K562 (cell line): ENCODE measurements around the gene RARRES2. TPM values are rescaled to one million over a fixed set of nuclear protein-coding genes. Genes with fewer than 3 reads are reported as not detected.

Experiments used
- ATAC-seq: fragments of 200-7000 bp; cut with Tn5 transposase; 3 replicates; pipeline ENCODE4 v1.9.1; 2020; ENCODE audit warnings: moderate library complexity
- BruUV-seq: library from RNA; stranded (reverse); fragments of 400-500 nt; replicated peaks from 2 replicates; lab custom pipeline; 2021; lab: Mats Ljungman, UMichigan
- CTCF ChIA-PET: fragments of 300-600 bp; formaldehyde crosslinking; extraction: SDS; loops from one replicate; lab custom pipeline; 2021; ENCODE audit warnings: low intra/inter-chr PET ratio; lab: Yijun Ruan, JAX
- POLR2A ChIA-PET: fragments of 300-600, 350-650 bp; sonication (Branson Sonifier 250); formaldehyde crosslinking; extraction: SDS; loops from one replicate; lab custom pipeline; 2021; ENCODE audit warnings: antibody characterized with exemption, inconsistent platforms; lab: Yijun Ruan, JAX
- DNase-seq, 4 experiments: peaks; one replicate each; pipeline versions ENCODE4 v3.0.0 to v3.0.0-alpha.2; 2011 to 2018; ENCODE audit warnings: low spot score in 3 of 4, mixed read lengths in 3 of 4; ENCODE audit errors: extremely low read depth in 1 of 4
- FAIRE-seq: peaks from 2 replicates; lab custom pipeline; 2011; peaks lifted over from hg19 to GRCh38; lab: Jason Lieb, UNC
- H2AFZ ChIP-seq: 2 replicates; pipeline ENCODE4 v1.6.0; 2011; ENCODE audit warnings: low read depth, low read length, control low read depth, inconsistent platforms
- H3K27ac ChIP-seq: fragments of 200-600 bp; 3 replicates; pipeline ENCODE4 v1.8.0; 2011; ENCODE audit warnings: low read depth, mild to moderate bottlenecking, control low read depth, inconsistent platforms, low read length, moderate library complexity, mixed read lengths; ENCODE audit errors: extremely low read depth
- H3K27me3 ChIP-seq, 2 experiments: fragments of 300-600 bp in 1 of 2; 2 replicates in 1 of 2; 3 replicates in 1 of 2; pipeline versions ENCODE4 v1.6.0 to v1.8.0; 2011; ENCODE audit warnings: inconsistent platforms in 2 of 2, low read length in 2 of 2, mild to moderate bottlenecking in 1 of 2, mixed read lengths in 1 of 2, moderate library complexity in 1 of 2; ENCODE audit not compliant: control insufficient read depth in 2 of 2, insufficient read depth in 2 of 2
- H3K36me3 ChIP-seq: fragments of 300-600 bp; 3 replicates; pipeline ENCODE4 v1.8.0; 2011; ENCODE audit warnings: mild to moderate bottlenecking, low read length, inconsistent platforms; ENCODE audit not compliant: control insufficient read depth, insufficient read depth
- H3K4me1 ChIP-seq, 2 experiments: fragments of 200-600 bp in 1 of 2; replicated peaks in 1 of 2; 2 replicates in 1 of 2; 3 replicates in 1 of 2; pipeline versions ENCODE4 v1.5.1 to v1.8.0; 2011; ENCODE audit warnings: inconsistent platforms in 2 of 2, low read length in 2 of 2, mild to moderate bottlenecking in 1 of 2, mixed read lengths in 1 of 2, moderate library complexity in 1 of 2; ENCODE audit not compliant: control insufficient read depth in 2 of 2, insufficient read depth in 2 of 2
- H3K4me2 ChIP-seq: 2 replicates; pipeline ENCODE4 v1.6.1; 2011; ENCODE audit warnings: low read length, control low read depth, inconsistent platforms, mixed read lengths; ENCODE audit not compliant: insufficient read depth
- H3K4me3 ChIP-seq: fragments of 200-600 bp; sonication (generic), shearing (Covaris generic); 2 replicates; pipeline ENCODE4 v1.5.1; 2016; ENCODE audit warnings: control low read depth, inconsistent platforms
- H3K79me2 ChIP-seq: fragments of 200-600 bp; 3 replicates; pipeline ENCODE4 v1.8.0; 2011; ENCODE audit warnings: low read length, inconsistent platforms; ENCODE audit not compliant: control insufficient read depth, insufficient read depth
- H3K9ac ChIP-seq, 2 experiments: 2 replicates each; pipeline versions ENCODE4 v1.6.0 to v1.6.1; 2011; ENCODE audit warnings: low read depth in 2 of 2, low read length in 2 of 2, control low read depth in 1 of 2, inconsistent platforms in 1 of 2, mild to moderate bottlenecking in 1 of 2, mixed read lengths in 1 of 2; ENCODE audit not compliant: insufficient read depth in 1 of 2
- H3K9me1 ChIP-seq: one replicate; pipeline ENCODE4 v1.6.0; 2011; ENCODE audit warnings: inconsistent platforms, mild to moderate bottlenecking, low read length, moderate library complexity; ENCODE audit not compliant: control insufficient read depth, insufficient read depth
- H3K9me3 ChIP-seq: replicated peaks from 2 replicates; pipeline ENCODE4 v1.5.1; 2011; ENCODE audit warnings: low read depth, low read length, inconsistent platforms; ENCODE audit not compliant: control insufficient read depth, insufficient read depth
- H4K20me1 ChIP-seq: replicated peaks from 2 replicates; pipeline ENCODE4 v1.6.1; 2011; ENCODE audit warnings: low read length, inconsistent platforms, mixed read lengths; ENCODE audit not compliant: control insufficient read depth, insufficient read depth
- BRD4 ChIP-seq: fragments of 200-600 bp; sonication (generic); IDR thresholded peaks from 2 replicates; pipeline ENCODE4 v1.6.1; 2017; ENCODE audit warnings: inconsistent platforms
- E2F4 ChIP-seq: sonication (generic); formaldehyde crosslinking; IDR thresholded peaks from 2 replicates; pipeline ENCODE4 v1.8.0; 2022; ENCODE audit warnings: mild to moderate bottlenecking, low read depth, missing genetic modification reagents
- E2F6 ChIP-seq, 2 experiments: IDR thresholded peaks; 2 replicates each; pipeline ENCODE4 v1.6.1; 2011; ENCODE audit warnings: borderline replicate concordance in 1 of 2, control low read depth in 1 of 2, low read depth in 1 of 2, low read length in 1 of 2, mild to moderate bottlenecking in 1 of 2, mixed read lengths in 1 of 2, moderate library complexity in 1 of 2; ENCODE audit not compliant: insufficient read depth in 1 of 2, insufficient read length in 1 of 2, poor library complexity in 1 of 2, severe bottlenecking in 1 of 2; ENCODE audit errors: extremely low read depth in 1 of 2
- KAT7 ChIP-seq: sonication (generic); formaldehyde crosslinking; IDR thresholded peaks from 2 replicates; pipeline ENCODE4 v1.8.0; 2022; ENCODE audit warnings: missing genetic modification reagents, mild to moderate bottlenecking, borderline replicate concordance
- MAZ ChIP-seq, 2 experiments: fragments of 450-650 bp in 1 of 2; sonication (generic) in 1 of 2; formaldehyde crosslinking; IDR thresholded peaks in 1 of 2; conservative IDR thresholded peaks in 1 of 2; 2 replicates each; pipeline versions ENCODE4 v1.4.0 to v1.5.0; 2020; ENCODE audit warnings: mild to moderate bottlenecking in 1 of 2, missing genetic modification reagents in 1 of 2
- NCOR1 ChIP-seq: fragments of 450-650 bp; IDR thresholded peaks from 2 replicates; pipeline ENCODE4 v1.6.1; 2016; ENCODE audit warnings: mild to moderate bottlenecking, moderate library complexity
- NFE2 ChIP-seq: IDR thresholded peaks from 2 replicates; pipeline ENCODE4 v1.6.1; 2014; ENCODE audit warnings: antibody characterized with exemption, low read depth
- NR0B1 ChIP-seq: fragments of 450-650 bp; IDR thresholded peaks from one replicate; pipeline ENCODE4 v1.6.1; 2018; ENCODE audit warnings: mild to moderate bottlenecking, moderate library complexity; ENCODE audit not compliant: partially characterized antibody
- STAG1 ChIP-seq: sonication (generic); formaldehyde crosslinking; IDR thresholded peaks from 2 replicates; pipeline ENCODE4 v1.5.0; 2020; ENCODE audit warnings: missing genetic modification reagents, borderline replicate concordance
- ZNF41 ChIP-seq: fragments of 250-450 bp; sonication (Bioruptor Pico); conservative IDR thresholded peaks from 2 replicates; pipeline ENCODE4 v1.4.0; 2020; ENCODE audit warnings: mild to moderate bottlenecking
- WGBS: fragments of 100-300 bp; shearing (Covaris generic); methylation state at CpG from one replicate; pipeline ENCODE4 v1.1.6; 2016; ENCODE audit warnings: low coverage, mixed read lengths; ENCODE audit not compliant: insufficient coverage; ENCODE audit errors: missing lambda C conversion rate; 5-methylcytosine and 5-hydroxymethylcytosine counted together
- in situ Hi-C: fragments of 300-500 bp; cut with MboI; formaldehyde crosslinking; loops from 4 replicates; pipeline ENCODE4 v1.15.0; 2018; ENCODE audit warnings: inconsistent platforms, mixed read lengths
- intact Hi-C: fragments of 100-400 bp; cut with micrococcal nuclease; formaldehyde crosslinking; loops from 2 replicates; pipeline ENCODE4 v1.14.2; 2022
- polyA plus RNA-seq, 8 experiments: library from polyadenylated mRNA; depleted of rRNA in 4 of 8; stranded (reverse) in 5 of 8; unstranded in 3 of 8; fragments of >200 nt; fragmentation: Nextera tagmentation in 2 of 8; fragmentation: Illumina TruSeq in 1 of 8; extraction: Ambion mirVana in 2 of 8; extraction: Trizol in 1 of 8; gene quantifications; 2 replicates each; pipeline versions ENCODE4 v1.2.1 to v1.2.3, GENCODE V29; 2011 to 2014; ENCODE audit warnings: inconsistent platforms in 1 of 8, missing spikeins in 1 of 8
- total RNA-seq, 7 experiments: library from RNA; depleted of rRNA in 6 of 7; stranded (reverse); fragments of >200 nt in 6 of 7; fragmentation: Illumina TruSeq in 2 of 7; extraction: Trizol in 2 of 7; gene quantifications; 2 replicates each; pipeline versions ENCODE4 v1.2.1 to v1.2.3, GENCODE V29; 2011 to 2021; ENCODE audit warnings: low replicate concordance in 1 of 7
- TF ChIP-seq, protein P1 (sequence below): fragments of 450-650 bp; formaldehyde crosslinking; conservative IDR thresholded peaks from 2 replicates; pipeline ENCODE4 v1.4.0; 2022; ENCODE audit warnings: mild to moderate bottlenecking, missing genetic modification characterization

RARRES2 gene
- total and polyA plus RNA-seq, 9 of the 15 experiments (the other 6 are each of a cell fraction or from before 2014, with no cell fraction given) = 0.11 to 1.7 (median 0.23) TPM; not detected in 6

DNA sequence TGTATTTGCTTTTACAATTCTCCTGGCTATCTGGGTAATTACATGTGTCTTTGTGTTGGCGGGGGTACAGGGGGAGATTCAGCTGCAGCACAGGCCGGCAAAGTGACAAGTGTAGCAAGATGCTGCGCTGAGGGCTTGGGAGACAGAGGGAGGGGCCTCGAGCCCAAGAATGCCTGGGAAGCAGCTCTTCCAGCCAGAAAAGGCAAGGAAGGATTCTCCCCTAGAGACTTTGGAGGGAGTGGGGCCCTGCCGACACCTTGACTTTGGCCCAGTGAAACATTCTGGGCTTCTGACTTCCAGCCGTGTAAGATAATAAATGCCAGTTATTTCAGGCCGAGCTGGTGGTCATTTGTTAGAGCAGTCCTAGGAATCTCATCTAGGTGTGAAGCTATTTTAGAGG, 20.0 kb upstream of the RARRES2 start:
- WGBS = 60% methylated on average over 7 of the region's 7 CpGs
- Histone ChIP-seq H4K20me1 (no peaks in the 10 kb centered on the region), H3K36me3 (no peaks in the 10 kb centered on the region), H3K4me1 (peaks cover 22 to 30% of the 10 kb centered on the region in 2 experiments), H3K4me3 (no peak overlapping the region), H3K9ac (no peak overlapping the region), H3K4me2 (no peak overlapping the region), H3K27ac (no peak overlapping the region), H3K27me3 (no peaks in the 10 kb centered on the region; a peak in 1 of 5 replicates), H2AFZ (no peak overlapping the region), H3K9me1 (peaks cover 5% of the 10 kb centered on the region), H3K9me3 (no peaks in the 10 kb centered on the region), H3K79me2 (no peaks in the 10 kb centered on the region)
- ATAC-seq (no peak), FAIRE-seq (no peak), DNase-seq (peak in 1 of 4 experiments; percentile 9)
- POLR2A ChIA-PET = interaction anchor here (0.7 to 1.6 kb wide), 4 partner anchors 8 to 43 kb away, joined by 3 to 4 read pairs (median 3); no protein-coding TSS in a partner anchor
- CTCF ChIA-PET = no interaction called here
- in situ Hi-C loops = no loop called here
- TF ChIP-seq NR0B1 (no peak), KAT7 (CRISPR knock-in tag) (no peak), NCOR1 (no peak), MAZ (CRISPR knock-in tag; conservative IDR thresholded peaks at IDR 0.05 in 1 of 2, IDR thresholded peaks at IDR 0.05 in 1 of 2) (no peak), NFE2 (no peak), ZNF41 (CRISPR knock-in tag) (no peak), BRD4 (no peak), E2F6 (IDR thresholded peaks at IDR 0.05; ENCODE audit: borderline replicate concordance in 1 of 2, extremely low read depth in 1 of 2, insufficient read depth in 1 of 2, insufficient read length in 1 of 2, low read depth in 1 of 2, low read length in 1 of 2, poor library complexity in 1 of 2, severe bottlenecking in 1 of 2) (no peak), STAG1 (CRISPR knock-in tag) (no peak), E2F4 (CRISPR knock-in tag) (no peak)
- TF ChIP-seq, protein P1, sequence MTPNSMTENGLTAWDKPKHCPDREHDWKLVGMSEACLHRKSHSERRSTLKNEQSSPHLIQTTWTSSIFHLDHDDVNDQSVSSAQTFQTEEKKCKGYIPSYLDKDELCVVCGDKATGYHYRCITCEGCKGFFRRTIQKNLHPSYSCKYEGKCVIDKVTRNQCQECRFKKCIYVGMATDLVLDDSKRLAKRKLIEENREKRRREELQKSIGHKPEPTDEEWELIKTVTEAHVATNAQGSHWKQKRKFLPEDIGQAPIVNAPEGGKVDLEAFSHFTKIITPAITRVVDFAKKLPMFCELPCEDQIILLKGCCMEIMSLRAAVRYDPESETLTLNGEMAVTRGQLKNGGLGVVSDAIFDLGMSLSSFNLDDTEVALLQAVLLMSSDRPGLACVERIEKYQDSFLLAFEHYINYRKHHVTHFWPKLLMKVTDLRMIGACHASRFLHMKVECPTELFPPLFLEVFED = no peak
- BruUV-seq = no TSS peak
- intact Hi-C loops = no loop called here
